Stimulated activated CD8-positive, alpha-beta memory T cell treated with anti-CD3 and anti-CD28 coated beads, Interleukin-15, amount 100 ng/mL, for 1 hour (primary cell): ENCODE data around the gene CMIP.

Experiments
- DNase-seq: peaks from one replicate; pipeline ENCODE4 v3.0.0-alpha.2; 2020; ENCODE audit warnings: low read depth

Gene CMIP

DNA sequence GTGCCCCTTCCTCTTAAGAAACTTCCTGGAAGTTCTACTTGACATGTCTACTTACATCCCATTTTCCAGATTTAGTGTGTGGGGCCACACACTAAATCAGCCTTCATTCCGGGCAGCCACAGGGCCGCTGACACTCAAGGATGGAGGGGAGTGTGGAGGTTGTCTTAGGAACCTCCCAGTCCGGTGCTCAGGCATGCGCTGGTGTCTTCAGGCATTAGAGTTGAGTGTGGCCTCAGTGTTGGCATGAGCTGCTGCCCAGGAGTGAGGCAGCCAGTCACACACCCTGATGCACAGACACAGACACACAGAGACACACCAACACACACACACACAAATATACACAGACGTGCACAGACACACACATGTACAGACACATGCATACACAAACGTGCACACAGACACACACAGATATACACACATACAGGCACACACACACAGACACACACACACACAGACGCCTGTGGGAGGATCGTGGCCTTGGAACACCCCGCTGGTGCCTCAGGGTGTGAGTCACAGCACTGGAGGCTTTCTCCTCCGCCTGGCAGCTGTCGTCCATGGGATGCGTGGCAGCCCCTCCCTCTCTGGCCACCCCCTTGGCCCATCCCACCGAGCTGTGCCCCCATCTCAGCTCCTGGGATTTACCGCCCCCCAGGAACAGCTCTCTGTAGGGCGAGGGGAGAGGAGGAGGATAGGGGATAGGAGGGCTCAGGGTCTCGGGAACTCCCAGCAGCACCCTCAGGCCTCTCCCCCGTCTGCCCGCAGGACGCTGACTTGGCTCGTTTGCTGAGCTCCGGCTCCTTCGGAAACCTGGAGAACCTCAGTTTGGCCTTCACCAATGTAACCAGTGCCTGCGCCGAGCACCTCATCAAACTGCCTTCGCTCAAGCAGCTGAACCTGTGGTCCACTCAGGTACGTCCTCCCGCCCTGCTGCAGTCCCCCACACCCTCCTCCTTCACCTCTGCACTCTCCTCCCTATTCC is 258.9 kb downstream of the CMIP start:
- DNase-seq, result no peak

GRCh38 chr16:81705261-81705660 is 260.7 kb downstream of the CMIP start:
- no peak for DNase-seq

DNA sequence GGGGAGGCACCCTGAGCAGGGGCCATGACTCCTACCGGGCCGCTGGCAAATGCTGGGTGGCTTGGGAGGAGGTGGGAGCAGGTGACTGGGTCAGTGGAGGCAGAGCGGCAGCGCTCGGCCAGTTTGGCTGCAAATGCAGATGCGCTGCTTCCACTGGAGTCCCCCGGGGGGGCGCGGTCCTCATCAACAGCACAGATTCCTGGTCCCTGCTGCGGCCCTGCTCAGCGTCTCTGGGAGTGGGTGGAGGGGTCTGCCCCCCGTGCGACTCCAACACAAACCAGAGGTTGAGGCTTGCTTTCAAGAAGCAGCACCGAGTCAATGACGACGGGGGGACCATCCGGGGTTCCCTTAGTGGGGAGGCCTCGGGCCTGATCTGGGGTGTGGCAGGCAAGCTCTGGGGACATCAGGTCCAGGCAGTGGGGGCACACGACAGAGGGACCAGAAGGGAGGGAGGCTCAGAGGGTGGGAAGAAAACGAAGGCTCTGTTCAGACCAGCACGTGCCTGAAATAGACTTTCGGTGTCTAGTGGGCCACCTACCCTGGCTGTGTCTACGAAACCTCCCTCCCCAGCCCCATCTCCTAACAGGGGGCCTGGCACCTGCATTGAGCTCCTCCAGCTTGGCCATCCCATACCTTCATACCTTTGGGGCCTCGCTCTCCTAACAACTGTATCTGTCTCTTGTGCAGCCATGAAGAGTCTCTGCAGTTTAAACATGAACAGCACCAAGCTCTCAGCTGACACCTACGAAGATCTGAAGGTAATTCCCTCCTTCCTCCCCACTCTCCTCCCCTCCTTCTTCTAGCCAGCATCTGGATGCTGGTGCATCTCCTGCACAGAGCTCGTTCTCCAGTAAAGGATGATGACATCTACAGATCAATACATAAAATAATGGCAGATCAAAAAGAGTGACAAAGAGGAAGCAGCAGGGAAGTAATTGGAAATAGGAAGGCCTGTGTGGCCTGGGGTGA is 262.0 kb downstream of the CMIP start:
- no peak for DNase-seq

DNA sequence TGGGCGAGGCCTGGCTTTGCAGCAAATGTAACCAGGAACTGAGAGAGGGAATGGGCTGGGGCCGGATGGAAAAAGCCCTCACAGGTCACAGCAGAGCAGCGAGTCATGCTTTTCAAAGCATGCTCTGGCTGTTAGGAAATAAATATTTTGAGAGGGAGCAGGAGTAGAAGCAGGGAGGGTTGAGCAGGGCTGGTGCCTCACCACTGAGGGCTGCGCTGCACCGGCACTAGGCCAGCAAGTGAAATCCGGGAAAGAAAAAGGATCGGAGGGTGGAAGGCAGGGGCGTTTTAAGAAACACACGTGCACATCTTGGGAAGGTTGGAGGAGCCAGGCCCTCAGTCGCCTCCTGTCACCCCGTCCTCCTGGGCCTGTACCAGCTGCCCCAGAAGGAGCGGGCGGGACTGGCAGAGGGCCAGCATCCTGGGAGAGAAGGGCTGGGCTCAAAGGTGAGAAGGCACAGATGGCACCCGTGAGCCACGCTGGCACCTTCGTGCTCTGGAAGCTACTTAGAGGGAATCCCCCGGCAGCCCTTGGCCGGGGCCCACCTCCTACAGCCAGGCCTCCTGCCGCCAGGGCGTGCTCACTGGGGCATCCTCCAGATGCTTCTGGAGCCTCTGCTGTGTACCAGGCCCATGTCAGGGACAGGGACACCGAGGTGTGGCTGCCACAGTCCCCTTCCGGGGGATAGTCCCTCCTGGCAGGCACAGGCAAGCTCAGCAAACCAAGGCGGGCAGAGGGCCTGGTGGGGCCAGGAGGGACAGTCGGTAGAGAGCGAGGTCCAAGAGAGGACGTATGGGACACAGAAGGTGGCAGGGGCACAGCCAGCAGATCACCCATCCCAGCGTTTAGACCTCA is 263.0 kb downstream of the CMIP start:
- DNase-seq, result no peak

DNA sequence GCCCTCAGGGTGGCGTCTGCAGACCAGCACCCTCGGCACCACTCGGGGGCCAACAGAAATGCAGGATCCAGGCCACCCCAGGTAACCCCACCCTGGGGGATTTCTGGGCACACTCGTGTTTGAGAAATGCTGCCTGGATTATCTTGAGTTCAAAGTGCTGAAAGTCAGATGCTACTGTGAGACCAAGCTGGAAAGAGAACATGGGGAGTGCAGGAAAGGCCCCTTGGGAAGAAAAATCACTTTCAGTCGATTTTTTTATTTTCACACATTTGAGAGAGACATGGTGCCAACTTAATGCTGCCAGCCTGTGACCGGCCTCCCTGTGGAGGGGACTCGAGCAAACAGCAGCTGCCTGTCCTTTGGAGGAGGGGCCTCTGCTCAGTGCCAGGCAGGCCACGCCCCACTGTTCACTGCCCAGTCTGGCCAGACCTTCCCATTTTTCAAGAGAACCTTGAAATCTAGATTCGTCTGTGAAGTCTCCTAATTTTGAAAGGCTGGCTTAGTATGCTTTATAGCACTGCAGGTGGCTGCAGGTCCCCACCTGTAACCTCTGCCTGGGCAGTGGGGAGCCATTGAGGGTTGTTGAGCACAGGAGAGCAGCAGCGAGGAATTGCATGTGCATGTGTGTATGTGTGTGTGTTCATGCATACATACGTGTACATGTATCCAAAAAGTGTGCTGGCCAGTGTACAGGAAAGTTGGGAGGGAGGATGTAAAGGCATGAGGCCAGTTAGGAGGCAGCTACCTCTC is 263.8 kb downstream of the CMIP start:
- DNase-seq, result no peak

DNA sequence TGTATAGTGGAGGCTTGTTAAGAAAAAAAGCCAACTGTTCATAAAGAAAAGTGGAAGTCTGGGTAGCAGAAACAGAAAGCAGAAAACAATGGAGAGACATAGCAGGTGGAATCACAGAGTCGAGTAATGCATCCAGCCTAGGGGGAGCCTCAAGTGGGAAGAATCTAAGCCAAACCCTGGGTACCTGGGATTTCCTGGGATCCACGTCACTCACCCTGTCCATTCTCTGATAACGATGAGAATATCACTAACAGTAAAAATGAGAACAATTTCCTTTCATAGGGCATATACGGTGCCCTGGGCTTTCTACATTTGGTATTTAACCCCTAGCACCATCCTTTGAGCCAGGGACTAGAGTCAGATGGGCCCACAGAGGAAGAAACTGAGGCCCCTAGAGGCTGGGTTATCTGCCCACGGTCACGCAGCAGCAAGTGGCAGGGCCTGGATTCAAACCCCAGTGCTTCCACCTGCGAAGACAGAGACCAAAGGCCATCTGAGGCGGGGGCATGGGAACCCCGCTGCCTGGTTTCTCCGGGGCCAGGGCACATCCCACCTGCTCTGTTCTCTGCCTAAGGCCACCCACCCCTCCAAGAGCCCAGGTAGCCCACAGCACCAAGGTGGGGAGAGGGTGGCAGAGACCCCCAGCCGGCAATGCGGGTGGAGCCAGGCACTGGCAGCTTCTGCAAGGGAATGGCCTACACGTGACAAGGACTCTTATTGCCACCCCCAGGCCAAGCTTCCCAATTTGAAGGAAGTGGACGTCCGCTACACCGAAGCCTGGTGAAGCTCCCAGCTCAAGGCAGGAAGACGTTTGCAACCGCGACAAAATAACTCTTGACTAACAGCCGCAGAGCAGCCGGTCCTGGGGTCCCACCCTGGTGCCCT is 264.6 kb downstream of the CMIP start:
- DNase-seq, result no peak

DNA sequence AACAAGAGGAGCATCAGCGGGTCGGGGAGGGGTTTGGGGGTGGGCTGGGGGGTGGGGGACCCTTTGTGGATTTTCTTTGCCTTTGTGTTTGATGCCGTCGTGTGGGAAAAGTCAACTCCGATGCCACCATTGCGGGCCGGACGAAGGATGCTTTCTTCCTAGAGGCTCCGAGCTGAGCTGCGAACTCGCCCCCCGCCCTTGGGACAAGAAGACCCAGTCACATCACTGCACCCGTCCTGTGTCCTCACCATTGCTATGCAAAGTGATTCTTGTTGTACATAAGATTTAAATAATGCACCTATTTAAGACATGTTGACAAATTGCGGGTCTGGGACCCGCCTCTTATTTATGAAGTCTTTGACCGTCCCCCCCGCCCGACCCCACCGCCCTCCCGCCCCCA is 265.4 kb downstream of the CMIP start:
- DNase-seq, result no peak

GRCh38 chr16:81710596-81710995 is 266.0 kb downstream of the CMIP start:
- DNase-seq, result no peak

- no peak for DNase-seq
Observed at GRCh38 chr16:81711657-81712319, 267.2 kb downstream of the CMIP start.

- DNase-seq, result no peak
Observed at GRCh38 chr16:81712681-81713080, 268.1 kb downstream of the CMIP start.

GRCh38 chr16:81713295-81713772 is 268.7 kb downstream of the CMIP start:
- DNase-seq, result no peak

DNA sequence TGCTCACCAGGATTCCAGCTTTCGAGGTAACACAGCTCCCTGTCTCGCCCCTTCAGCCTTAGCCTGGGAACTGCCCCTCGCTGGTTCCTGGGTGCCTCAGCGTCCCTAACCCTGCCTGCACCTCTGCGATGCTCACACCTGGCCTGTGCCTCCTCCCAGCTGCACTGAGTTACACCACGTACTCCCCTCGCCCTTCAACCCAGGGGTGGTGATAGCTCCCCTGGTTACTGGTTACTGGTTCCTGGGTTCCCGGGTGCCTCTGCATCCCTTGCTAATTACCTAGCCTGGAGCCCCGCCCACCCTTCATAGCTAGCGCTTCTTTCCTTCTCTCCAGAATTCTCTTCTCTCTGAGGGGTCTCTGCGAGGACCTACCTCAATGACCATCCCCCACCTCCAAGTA is 269.2 kb downstream of the CMIP start:
- no peak for DNase-seq

DNA sequence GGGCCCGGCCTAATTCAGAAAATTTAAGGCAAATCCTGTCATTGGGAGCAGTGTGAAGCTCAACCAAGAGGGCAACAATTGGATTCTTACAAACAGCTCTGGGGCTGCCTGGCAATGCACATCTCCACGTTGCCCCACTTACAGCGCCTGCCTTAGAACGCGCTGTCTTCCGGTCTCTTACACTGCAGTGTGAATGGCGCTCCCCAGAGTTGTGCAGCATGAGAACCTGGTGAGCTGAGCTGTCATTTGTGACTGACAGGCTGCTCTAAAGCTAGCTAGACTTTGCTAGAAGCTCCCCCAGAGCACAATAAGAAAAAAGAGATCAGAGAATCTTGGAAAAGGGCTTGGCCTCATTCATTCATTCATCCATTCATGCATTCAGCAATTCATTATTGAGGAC is 270.0 kb downstream of the CMIP start:
- DNase-seq, result no peak

GRCh38 chr16:81715358-81716196 is 271.0 kb downstream of the CMIP start:
- DNase-seq, result no peak

- no peak for DNase-seq
Observed at GRCh38 chr16:81716478-81717225, 272.0 kb downstream of the CMIP start.

GRCh38 chr16:81717662-81718189 is 273.1 kb downstream of the CMIP start:
- no peak for DNase-seq

DNA sequence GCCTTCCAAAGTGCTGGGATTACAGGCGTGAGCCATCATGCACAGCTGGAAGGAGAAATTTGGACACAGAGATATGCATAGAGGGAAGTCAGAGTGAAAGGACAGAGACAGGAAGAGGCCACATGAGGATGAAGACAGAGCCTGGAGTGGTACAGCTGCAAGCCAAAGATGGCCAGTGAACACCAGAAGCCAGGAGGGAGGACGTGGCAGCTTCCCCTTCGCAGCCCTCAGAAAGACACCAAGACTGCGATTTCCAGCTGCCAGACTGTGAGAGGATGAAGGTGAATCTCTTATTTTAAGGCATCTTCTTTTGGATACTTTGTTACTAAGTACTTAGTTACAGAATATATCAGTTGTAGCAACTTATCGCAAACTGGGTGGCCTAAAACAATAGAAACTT is 274.0 kb downstream of the CMIP start:
- DNase-seq, result no peak
